ENCODE measurements around the gene PLA2G7. TPM values are rescaled to one million over a fixed set of nuclear protein-coding genes. Genes with fewer than 3 reads are reported as not detected.
"Not testable (repeated sequence)": the region's sequence is repeated elsewhere in the genome, so short reads cannot be mapped to it uniquely, and the experiment has no call there.

Gene PLA2G7
- total RNA-seq, 1 donor from 2014 or later, result 0.26 TPM

DNA sequence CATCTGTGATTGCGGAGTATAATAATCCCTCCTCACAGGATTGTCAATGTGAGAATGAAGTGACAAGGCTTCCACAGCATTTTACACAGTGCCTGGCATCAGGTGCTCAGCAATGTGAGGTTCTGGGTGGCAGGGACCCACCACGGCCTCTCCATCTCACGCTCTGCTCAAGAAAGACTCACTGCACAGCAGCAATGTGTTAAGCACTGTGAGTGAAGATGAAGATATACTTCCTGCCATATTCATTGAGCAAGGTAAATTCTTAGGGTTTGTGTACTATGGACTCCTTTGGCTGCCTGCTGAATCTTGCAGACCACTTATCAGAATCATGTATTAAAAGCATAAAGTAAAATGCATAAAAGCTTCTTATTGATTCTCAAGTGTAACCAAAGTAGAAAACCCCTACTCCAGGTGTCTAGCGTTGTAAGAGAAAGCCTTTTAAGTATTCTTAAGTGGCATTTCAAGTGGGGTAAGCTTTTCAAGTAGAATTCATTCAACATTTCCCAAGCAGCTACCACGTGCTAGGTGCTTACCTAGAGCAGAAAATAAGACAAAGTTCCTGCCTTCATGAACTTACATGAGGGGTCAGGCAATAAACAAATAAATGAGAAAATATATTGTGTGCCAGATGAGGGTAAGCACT, 41.0 kb upstream of the PLA2G7 start:
- H3K4me1 Mint-ChIP-seq, result no peaks in the 10 kb centered on the region
- TF ChIP-seq CTCF (conservative IDR thresholded peaks at IDR 0.05), result no peak
- no peak overlapping the region for H3K27ac Mint-ChIP-seq (ENCODE audit: unreplicated experiment)
- H3K4me3 Mint-ChIP-seq, result no peak overlapping the region
- H3K36me3 Mint-ChIP-seq (ENCODE audit: low read depth), result no peaks in the 10 kb centered on the region
- DNase-seq (ENCODE audit: low read depth, low spot score), result no peak
- peaks cover 3% of the 10 kb centered on the region for H3K27me3 Mint-ChIP-seq (ENCODE audit: low read depth)
- H3K9me3 Mint-ChIP-seq, result no peaks in the 10 kb centered on the region

- not testable (repeated sequence) for H3K36me3 Mint-ChIP-seq (ENCODE audit: low read depth); H3K4me1 Mint-ChIP-seq; DNase-seq (ENCODE audit: low read depth, low spot score); H3K27ac Mint-ChIP-seq (ENCODE audit: unreplicated experiment); H3K27me3 Mint-ChIP-seq (ENCODE audit: low read depth); H3K9me3 Mint-ChIP-seq; H3K4me3 Mint-ChIP-seq
These were observed 39.6 kb upstream of the PLA2G7 start for GRCh38 chr6:46774736-46775135.

GRCh38 chr6:46773201-46773855, 38.2 kb upstream of the PLA2G7 start:
- no peak for TF ChIP-seq CTCF (conservative IDR thresholded peaks at IDR 0.05)
- Mint-ChIP-seq H3K36me3 (ENCODE audit: low read depth) (no peaks in the 10 kb centered on the region), H3K9me3 (no peaks in the 10 kb centered on the region), H3K27me3 (ENCODE audit: low read depth) (no peaks in the 10 kb centered on the region), H3K27ac (ENCODE audit: unreplicated experiment) (no peak overlapping the region), H3K4me1 (no peaks in the 10 kb centered on the region), H3K4me3 (no peak overlapping the region)
- DNase-seq (ENCODE audit: low read depth, low spot score), result no peak

GRCh38 chr6:46772762-46773161, 37.6 kb upstream of the PLA2G7 start:
- no peaks in the 10 kb centered on the region for H3K4me1 Mint-ChIP-seq
- no peak for DNase-seq (ENCODE audit: low read depth, low spot score)
- no peak for TF ChIP-seq CTCF (conservative IDR thresholded peaks at IDR 0.05)

DNA sequence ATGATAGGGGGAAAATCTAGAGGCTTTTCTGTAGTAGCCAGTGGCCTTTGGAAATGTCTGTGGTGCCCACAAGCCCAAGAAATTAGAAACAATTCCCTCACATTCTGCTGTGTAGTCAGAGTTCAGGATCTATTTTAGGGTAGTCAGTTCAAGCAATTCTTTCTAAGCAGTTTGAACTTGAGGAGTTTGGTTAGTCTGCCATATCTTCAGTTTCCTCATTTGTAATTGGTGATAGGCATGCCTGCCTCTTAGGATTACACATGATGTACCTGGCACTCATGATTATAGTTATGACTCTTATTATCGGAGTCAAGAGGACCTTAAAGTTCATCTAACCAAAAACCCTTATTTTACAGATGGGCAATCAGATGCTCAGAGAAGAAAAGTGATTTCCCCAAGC, 36.8 kb upstream of the PLA2G7 start:
- Mint-ChIP-seq H3K36me3 (ENCODE audit: low read depth) (no peaks in the 10 kb centered on the region), H3K4me3 (no peak overlapping the region), H3K4me1 (no peaks in the 10 kb centered on the region), H3K9me3 (peaks cover 4% of the 10 kb centered on the region), H3K27ac (ENCODE audit: unreplicated experiment) (no peak overlapping the region), H3K27me3 (ENCODE audit: low read depth) (no peaks in the 10 kb centered on the region)
- TF ChIP-seq CTCF (conservative IDR thresholded peaks at IDR 0.05), result no peak
- DNase-seq (ENCODE audit: low read depth, low spot score), result no peak

More at GRCh38 chr6:46772762-46773161, 37.6 kb upstream of the PLA2G7 start:
- Mint-ChIP-seq H3K27me3 (ENCODE audit: low read depth) (no peaks in the 10 kb centered on the region), H3K4me3 (no peak overlapping the region), H3K36me3 (ENCODE audit: low read depth) (no peaks in the 10 kb centered on the region), H3K9me3 (peaks cover 2% of the 10 kb centered on the region), H3K27ac (ENCODE audit: unreplicated experiment) (no peak overlapping the region)

DNA sequence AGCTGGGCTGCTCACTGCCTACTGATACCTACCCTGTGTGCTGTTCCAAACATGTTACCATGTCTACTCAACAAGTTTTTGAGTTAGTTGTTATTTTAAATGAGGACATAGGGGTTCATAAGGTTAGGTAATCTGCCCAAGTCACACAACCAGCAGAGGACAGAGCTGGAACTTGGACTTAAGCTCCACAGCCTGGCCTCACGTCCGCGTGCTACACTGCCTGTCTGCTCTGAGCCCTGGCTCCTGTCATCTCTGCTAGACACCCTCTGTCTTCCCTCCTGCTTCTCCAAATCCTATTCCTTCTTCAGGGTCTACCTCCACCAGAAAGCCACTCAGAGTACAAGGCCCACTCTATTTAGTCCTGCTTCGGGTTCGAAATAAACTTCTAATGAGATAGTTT, 29.8 kb upstream of the PLA2G7 start:
- no peaks in the 10 kb centered on the region for H3K36me3 Mint-ChIP-seq (ENCODE audit: low read depth)
- no peak for TF ChIP-seq CTCF (conservative IDR thresholded peaks at IDR 0.05)
- DNase-seq (ENCODE audit: low read depth, low spot score), result no peak
- H3K27me3 Mint-ChIP-seq (ENCODE audit: low read depth), result no peaks in the 10 kb centered on the region
- no peak overlapping the region for H3K27ac Mint-ChIP-seq (ENCODE audit: unreplicated experiment)
- no peaks in the 10 kb centered on the region for H3K4me1 Mint-ChIP-seq
- no peak overlapping the region for H3K4me3 Mint-ChIP-seq
- H3K9me3 Mint-ChIP-seq, result peaks cover 7% of the 10 kb centered on the region

GRCh38 chr6:46764280-46764679, 29.1 kb upstream of the PLA2G7 start:
- not testable (repeated sequence) for H3K36me3 Mint-ChIP-seq (ENCODE audit: low read depth); H3K4me1 Mint-ChIP-seq; H3K27me3 Mint-ChIP-seq (ENCODE audit: low read depth); H3K9me3 Mint-ChIP-seq; H3K27ac Mint-ChIP-seq (ENCODE audit: unreplicated experiment); H3K4me3 Mint-ChIP-seq; DNase-seq (ENCODE audit: low read depth, low spot score)

Measured in neural crest cell (in vitro differentiated cells).